A673 (cell line): ENCODE data around the gene RILPL2.

Experiments
- CTCF ChIP-seq: fragments of 300-800, 200-600 bp; sonication (generic); conservative IDR thresholded peaks from 2 replicates; pipeline ENCODE4 v1.5.1; 2017; ENCODE audit warnings: low read depth, mild to moderate bottlenecking, antibody characterized with exemption, low read length, moderate library complexity, mixed read lengths
- EZH2 ChIP-seq: fragments of 200-600 bp; sonication (generic); IDR thresholded peaks from 2 replicates; pipeline ENCODE4 v1.6.1; 2017; ENCODE audit warnings: borderline replicate concordance, low read depth, mild to moderate bottlenecking, mixed read lengths, antibody characterized with exemption, low read length; ENCODE audit not compliant: poor library complexity, severe bottlenecking

GRCh38 chr12:123395236-123395635 is 41.2 kb downstream of the RILPL2 start:
- no peak for TF ChIP-seq CTCF
- TF ChIP-seq EZH2: no peak
